Activated T-helper 1 cell treated with anti-CD3 and anti-CD28 coated beads, Interleukin-2, amount 50 U/mL, for 16 hours (primary cell): ENCODE results near the gene KLK8.
"Not testable (repeated sequence)": the region's sequence is repeated elsewhere in the genome, so short reads cannot be mapped to it uniquely, and the experiment has no call there.

Experiments
- DNase-seq, 2 donors: peaks; one replicate each; pipeline ENCODE4 v3.0.0-alpha.2; 2020; ENCODE audit warnings: low read depth in 1 of 2, low spot score in 1 of 2

The KLK8 gene

GRCh38 chr19:50984416-50984815, 17.0 kb downstream of the KLK8 start:
- not testable (repeated sequence) for DNase-seq

- no peak for DNase-seq
Observed at GRCh38 chr19:50983625-50984292, 17.6 kb downstream of the KLK8 start, which contains the start of gene KLK7. Gene KLK7 (minus strand): TSS chr19:50983917. CDS start chr19:50982399, 1,518 bp downstream.

GRCh38 chr19:50982186-50982585, 19.2 kb downstream of the KLK8 start:
- DNase-seq = no peak

- DNase-seq = no peak
Observed at GRCh38 chr19:50981587-50982146, 19.7 kb downstream of the KLK8 start.

DNA sequence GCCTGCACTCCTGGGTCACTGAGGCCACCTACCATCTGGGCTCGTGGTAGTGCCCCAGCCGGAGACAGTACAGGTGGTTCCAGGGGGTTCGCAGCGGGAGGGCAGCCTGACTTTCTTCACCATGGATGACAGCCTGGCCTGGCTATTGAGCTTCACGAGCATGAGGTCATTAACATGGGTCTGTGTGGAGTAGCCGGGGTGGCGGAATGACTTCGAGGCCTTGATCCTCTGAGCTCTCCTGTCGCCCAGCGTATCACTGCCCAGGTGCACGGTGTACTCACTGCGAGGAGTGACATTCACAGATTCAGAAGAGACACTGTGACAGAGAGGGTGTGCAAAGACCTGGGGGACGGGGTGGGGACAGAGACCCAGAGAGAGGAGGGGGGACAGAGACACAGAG, 21.2 kb downstream of the KLK8 start:
- DNase-seq = no peak

DNA sequence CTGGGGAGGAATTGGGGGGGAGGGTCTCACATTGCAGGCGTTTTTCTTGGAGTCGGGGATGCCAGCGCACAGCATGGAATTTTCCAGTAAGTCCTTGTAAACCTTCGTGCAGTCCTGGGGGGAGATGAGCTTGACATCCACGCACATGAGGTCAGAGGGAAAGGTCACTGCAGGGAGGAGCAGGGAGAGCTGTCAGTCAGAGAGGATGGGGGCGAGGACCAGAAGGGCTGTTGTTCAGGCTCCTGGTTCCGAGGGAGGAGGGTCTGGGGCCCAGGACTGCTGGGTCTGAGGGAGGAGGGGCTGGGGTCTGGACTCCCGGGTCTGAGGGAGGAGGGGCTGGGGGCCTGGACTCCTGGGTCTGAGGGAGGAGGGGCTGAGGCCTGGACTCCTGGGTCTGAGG, 21.6 kb downstream of the KLK8 start:
- no peak for DNase-seq

DNA sequence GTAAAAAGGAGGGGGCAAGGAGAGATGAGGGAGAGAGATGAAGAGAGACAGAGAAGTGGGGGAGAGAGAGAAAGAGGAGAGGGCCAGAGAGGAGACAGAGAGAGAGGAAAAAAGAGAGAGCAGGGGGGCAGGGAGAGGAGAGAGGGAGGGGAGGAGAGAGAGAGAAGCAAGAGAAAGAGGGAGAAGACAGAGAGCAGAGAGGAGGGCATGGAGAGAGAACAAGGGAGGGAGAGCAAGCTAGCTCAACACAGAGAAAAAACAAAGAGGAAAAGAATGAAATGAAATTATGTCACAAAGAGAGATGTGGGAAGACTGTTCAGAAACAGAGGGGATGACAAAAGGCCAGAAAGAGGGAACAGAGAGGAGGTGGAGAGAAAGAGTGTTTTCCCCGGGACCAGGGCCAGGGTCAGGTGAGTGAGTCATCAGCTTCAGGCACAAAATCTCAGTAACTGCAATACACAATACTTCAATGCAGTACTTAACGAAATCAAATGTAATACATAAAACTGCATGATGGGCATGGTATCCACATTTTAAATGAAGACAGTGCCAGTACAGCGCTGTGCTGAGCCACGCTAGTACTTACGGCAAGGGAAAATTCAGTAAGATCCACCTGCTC, 22.5 kb downstream of the KLK8 start:
- DNase-seq = no peak

GRCh38 chr19:50977626-50978025, 23.8 kb downstream of the KLK8 start:
- DNase-seq = no peak

- DNase-seq = no peak
Observed at GRCh38 chr19:50975766-50976165, 25.6 kb downstream of the KLK8 start.

DNA sequence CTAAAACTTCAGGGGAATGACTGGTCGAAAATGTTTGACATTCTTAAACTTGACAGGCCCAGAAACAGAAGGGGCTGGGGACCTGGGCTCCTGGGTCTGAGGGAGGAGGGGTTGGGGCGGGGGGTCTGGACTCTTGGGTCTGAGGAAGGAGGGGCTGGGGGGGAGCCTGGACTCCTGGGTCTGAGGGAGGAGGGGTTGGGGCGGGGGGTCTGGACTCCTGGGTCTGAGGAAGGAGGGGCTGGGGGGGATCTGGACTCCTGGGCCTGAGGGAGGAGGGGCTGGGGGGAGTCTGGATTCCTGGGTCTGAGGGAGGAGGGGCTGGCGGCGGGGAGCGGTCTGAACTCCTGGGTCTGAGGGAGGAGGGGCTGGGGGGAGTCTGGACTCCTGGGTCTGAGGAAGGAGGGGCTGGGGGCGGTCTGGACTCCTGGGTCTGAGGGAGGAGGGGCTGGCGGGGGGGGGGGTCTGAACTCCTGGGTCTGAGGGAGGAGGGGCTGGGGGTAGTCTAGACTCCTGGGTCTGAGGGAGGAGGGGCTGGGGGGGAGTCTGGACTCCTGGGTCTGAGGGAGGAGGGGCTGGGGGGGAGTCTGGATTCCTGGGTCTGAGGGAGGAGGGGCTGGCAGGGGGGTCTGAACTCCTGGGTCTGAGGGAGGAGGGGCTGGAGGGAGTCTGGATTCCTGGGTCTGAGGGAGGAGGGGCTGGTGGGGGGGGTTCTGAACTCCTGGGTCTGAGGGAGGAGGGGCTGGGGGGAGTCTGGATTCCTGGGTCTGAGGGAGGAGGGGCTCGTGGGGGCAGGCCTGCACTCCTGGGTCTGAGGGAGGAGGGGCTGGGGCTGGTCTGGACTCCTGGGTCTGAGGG, 26.5 kb downstream of the KLK8 start:
- no peak for DNase-seq

DNA sequence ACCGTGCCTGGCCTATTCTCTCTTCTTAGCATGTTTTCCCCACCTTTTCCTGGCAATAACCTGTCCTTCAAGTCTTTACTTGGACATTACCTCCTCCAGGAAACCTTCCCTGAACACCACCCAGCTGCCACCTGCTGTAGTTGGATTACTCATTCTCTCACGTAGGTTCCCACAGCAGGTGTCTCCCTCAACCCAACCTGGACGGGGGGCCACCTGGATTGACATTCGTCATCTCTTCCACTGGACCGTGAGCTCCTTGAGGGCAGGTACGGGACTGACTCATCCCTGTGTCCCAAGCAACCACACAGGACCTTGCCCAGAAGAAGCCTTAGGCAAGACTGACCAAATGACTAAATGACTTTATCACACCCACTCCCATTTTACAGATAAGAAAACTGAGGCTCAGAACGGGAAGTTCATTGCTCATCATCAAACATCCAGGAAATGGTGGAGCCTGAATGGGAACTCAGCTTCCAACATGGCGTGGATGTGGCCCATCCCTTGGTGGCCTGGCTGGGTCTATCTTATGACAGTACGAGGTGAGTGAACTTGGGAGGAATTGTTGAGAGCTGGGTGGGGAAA, 28.5 kb downstream of the KLK8 start:
- DNase-seq = no peak

- not testable (repeated sequence) for DNase-seq
Observed at GRCh38 chr19:50969810-50970209, 31.6 kb downstream of the KLK8 start.

- DNase-seq = no peak
Observed at GRCh38 chr19:50969413-50969760, 32.0 kb downstream of the KLK8 start, which contains the start of gene KLK6. Gene KLK6 (minus strand): TSS chr19:50969591. CDS start chr19:50968104, 1,487 bp downstream.

DNA sequence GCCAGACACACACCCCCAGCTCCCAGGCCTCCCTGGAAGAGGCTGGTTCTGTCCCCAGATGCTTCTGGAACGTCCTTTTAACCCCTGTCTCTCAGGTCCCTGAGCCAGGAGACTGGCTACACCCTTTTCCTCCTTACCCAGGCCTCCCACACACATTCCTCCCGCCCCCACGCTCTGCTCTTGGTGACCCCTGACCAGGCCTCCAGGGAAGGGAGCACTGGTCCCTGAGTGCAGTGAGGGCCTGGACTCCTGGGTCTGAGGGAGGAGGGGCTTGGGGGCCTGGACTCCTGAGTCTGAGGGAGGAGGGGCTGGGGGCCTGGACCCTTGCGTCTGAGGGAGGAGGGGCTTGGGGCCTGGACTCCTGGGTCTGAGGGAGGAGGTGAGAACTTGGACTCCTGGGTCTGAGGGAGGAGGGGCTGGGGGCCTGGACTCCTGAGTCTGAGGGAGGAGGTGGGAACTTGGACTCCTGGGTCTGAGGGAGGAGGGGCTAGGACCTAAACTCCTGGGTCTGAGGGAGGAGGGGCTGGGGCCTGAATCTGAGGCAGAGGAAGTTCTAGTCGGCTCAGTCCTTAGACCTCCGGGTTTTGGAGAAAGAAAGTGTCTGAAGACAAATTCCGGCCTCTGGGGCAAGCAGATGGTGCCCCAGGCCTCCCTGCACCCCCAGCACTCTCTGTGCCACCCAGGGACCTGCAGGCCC, 32.5 kb downstream of the KLK8 start:
- no peak for DNase-seq

DNA sequence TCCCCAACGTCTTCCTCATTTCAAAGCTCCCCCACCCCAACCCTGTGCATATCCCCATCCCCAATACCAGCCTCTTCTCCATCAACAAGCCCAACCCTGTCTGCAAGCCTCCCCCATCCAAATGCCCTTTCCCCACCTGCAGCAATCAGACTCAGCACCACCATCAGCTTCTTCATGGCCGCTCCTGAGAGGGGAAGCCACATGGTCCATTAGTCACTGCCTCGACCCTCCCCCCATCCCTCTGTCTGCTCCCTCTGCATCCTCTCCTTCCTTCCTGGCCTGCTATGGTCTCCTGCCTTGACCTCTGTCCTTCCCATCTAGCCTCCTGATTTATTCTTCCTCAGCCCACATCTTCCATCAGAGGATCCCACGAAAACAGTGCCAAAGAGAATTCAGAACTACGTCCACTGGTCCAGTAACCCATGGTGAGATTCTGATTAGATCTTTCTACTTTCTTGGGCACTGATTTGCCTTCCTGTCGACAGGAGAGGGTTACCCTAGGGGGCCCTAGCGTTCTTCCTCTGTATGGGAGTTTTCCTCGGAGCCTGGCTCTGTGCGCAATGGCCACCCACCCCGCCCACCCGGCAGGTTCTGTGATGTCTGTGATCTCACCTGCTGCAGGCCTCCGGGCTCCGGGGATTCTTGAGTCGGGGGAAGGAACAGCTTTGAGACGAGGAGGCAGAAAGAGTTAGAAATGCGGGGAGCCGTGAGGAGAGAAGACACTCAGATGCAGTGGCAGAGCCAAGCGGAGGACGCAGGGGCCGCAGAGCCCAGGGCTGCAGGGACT, 33.3 kb downstream of the KLK8 start:
- DNase-seq = no peak

- no peak for DNase-seq
Observed at GRCh38 chr19:50964266-50964665, 37.1 kb downstream of the KLK8 start.

- no peak for DNase-seq
Observed at GRCh38 chr19:50963381-50963780, 38.0 kb downstream of the KLK8 start.

DNA sequence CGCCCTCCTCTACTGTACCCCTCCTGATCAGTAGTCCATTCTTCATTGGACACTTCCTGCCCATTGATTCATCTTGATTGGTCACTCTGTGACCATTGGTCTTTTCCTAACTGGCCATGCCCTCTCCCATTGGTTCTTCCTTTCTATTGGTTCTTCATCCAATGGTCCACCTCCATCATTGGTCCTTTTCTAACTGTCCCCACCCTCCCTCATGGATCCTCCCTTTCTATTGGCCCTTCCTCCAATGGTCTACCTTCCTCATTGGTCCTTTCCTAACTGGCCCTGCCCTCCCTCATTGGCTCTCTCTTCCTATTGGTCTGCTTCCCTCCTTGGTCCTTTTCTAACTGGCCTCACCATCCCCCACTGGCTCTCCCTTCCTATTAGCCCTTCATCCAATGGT, 39.2 kb downstream of the KLK8 start:
- no peak for DNase-seq

DNA sequence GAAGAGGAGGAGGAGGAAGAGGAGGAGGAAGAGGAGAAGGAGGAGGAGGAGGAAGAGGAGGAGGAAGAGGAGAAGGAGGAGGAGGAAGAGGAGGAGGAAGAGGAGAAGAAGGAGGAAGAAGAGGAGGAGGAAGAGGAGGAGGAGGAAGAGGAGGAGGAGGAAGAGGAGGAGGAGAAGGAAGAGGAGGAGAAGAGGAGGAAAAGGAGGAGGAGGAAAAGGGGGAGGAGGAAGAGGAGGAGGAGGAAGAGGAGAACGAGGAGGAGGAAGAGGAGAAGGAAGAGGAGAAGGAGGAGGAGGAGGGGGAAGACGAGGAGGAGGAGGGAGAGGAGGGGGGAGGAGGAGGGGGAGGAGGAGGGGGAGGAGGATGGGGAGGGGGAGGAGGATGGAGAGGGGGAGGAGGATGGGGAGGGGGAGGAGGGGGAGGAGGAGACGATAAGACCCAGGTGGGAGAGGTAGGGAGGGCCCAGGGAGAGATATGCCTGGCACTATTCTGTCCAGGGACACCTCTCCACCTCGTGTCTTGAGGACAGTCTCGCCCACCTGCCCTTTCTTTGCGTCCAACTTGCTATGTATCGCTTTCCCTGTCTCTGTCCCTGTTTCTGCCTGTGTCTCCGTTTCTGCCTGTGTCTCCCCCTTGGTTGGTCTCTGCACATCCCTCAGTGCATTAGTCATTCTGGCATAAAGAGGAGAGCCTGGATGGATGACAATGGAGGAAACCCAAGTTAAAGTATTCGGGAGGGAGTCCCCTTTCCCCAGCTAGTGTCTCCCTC, 41.5 kb downstream of the KLK8 start:
- no peak for DNase-seq
